Midbrain (tissue), 1 donor: Measurements from ENCODE around the gene EIF3L.

Experiments used
- DNase-seq: peaks from one replicate; lab custom pipeline; 2025; lab: John Stamatoyannopoulos, UW

EIF3L gene

GRCh38 chr22:37817705-37818408 is 31.4 kb upstream of the EIF3L start:
- peak; percentile 87 for DNase-seq

GRCh38 chr22:37818409-37819104 is 30.7 kb upstream of the EIF3L start:
- DNase-seq: no peak

- no peak for DNase-seq
Observed at GRCh38 chr22:37819105-37819433, 30.1 kb upstream of the EIF3L start.

GRCh38 chr22:37820350-37820749 is 28.9 kb upstream of the EIF3L start:
- DNase-seq: no peak

- DNase-seq: no peak
Observed at GRCh38 chr22:37822079-37822833, 27.0 kb upstream of the EIF3L start.

- DNase-seq: no peak
Observed at GRCh38 chr22:37823134-37823985, 25.9 kb upstream of the EIF3L start, which contains the start of gene GALR3. Gene GALR3 (plus strand): TSS chr22:37823382. CDS start chr22:37823407, 25 bp downstream.

GRCh38 chr22:37824674-37825641 is 24.3 kb upstream of the EIF3L start:
- no peak for DNase-seq

- DNase-seq: peak; percentile 71
Observed at GRCh38 chr22:37827056-37827455, 22.2 kb upstream of the EIF3L start.

- DNase-seq: no peak
Observed at GRCh38 chr22:37830093-37830842, 19.0 kb upstream of the EIF3L start.

GRCh38 chr22:37831472-37831871 is 17.7 kb upstream of the EIF3L start:
- DNase-seq: no peak

- no peak for DNase-seq
Observed at GRCh38 chr22:37832022-37832857, 17.0 kb upstream of the EIF3L start.

GRCh38 chr22:37842015-37842793 is 7.0 kb upstream of the EIF3L start:
- DNase-seq: no peak

- DNase-seq: no peak
Observed at GRCh38 chr22:37843741-37844089, 5.5 kb upstream of the EIF3L start.

- no peak for DNase-seq
Observed at GRCh38 chr22:37844904-37845329, 4.3 kb upstream of the EIF3L start.

- no peak for DNase-seq
Observed at GRCh38 chr22:37846433-37846832, 2.8 kb upstream of the EIF3L start.

GRCh38 chr22:37848587-37849088 is 581 bp upstream of the EIF3L start:
- DNase-seq: no peak

GRCh38 chr22:37850801-37851200 is 1.6 kb downstream of the EIF3L start:
- no peak for DNase-seq

- no peak for DNase-seq
Observed at GRCh38 chr22:37852418-37852817, 3.2 kb downstream of the EIF3L start.
